HG03045 (cell line): ENCODE results near the gene CHST5.

Source experiments
- ATAC-seq: cut with Tn5 transposase; IDR thresholded peaks from one replicate; pipeline ENCODE4 v1.9.1; 2021; ENCODE audit warnings: mild to moderate bottlenecking, moderate library complexity; ENCODE audit not compliant: unreplicated experiment

CHST5 gene

DNA sequence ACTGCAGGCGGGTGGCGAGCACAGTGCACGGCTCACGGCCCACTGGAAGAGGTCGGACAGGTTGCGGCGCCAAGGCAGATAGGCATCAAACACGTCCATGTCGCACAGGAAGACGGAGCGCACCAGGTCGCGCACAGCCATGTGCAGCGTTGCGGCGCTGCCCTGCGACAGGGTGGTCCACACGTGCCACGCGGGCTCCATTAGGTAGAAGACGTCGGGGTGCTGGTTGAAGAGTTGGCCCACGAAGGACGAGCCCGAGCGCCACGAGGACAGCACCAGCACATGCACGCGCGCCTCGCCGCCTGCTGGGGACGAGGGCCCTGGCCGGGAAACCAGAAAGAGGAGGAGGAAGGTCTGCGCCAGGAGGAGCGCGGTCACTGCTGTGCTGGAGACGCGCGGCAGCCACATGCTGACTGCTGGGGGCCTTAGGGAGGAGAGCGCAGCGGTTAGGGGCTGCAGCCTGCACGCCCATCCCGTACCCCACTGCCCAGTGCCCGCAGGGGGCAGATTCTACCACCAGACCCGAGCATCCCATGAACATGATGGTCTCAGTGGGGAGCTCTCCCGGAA is 56.4 kb downstream of the CHST5 start:
- no peak for ATAC-seq
